ENCODE data around the gene SMAD1. TPM values are rescaled to one million over a fixed set of nuclear protein-coding genes. Genes with fewer than 3 reads are reported as not detected.
"Not testable (repeated sequence)": the region's sequence is repeated elsewhere in the genome, so short reads cannot be mapped to it uniquely, and the experiment has no call there.

SMAD1 gene
- total RNA-seq, 1 experiment from 2014 or later: 19.2 TPM

DNA sequence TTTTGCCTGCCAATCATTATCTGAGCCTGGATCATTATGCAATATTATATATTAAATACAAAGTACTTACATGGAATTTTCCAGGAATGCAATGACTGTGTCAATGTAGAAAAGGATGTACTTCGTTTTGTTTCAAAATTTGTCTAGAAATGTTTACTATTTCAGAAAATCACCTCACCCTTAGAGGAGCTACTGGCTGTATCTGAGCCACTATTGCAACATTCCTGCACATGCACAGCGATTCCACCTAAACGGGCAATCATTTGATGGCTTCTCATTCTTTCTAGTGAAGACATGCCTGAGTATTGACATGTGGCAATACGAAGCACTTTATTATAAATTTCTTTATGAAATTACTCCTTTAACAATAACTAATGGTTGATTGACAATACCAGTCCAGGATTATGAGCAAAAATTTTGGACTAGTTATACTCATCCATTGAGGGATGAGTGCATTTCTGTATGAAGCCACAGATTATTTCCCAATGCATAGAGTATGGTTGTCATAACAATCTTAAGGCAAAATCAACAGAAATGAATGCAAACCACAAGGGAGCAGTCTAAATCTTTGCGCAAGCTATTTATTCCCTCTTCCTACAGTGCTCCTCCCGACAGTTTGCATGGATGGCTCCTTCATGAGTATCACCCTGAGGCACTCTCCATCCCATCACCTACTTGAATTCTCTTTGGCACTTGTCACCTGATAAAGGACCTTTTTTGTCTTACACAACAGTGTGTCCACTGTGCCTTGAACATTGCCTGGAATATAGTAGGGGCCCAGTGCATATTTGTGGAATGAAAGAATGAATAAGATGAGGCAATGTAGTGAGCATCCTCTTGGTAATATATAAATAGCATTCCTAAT lies 101.8 kb downstream of the SMAD1 start:
- in situ Hi-C loops (cut with HindIII; ENCODE audit: low pct_unique_long_range_greater_than_20kb, low sequenced_read_pairs): no loop called here
- DNase-seq (ENCODE audit: low read depth): no peak

DNA sequence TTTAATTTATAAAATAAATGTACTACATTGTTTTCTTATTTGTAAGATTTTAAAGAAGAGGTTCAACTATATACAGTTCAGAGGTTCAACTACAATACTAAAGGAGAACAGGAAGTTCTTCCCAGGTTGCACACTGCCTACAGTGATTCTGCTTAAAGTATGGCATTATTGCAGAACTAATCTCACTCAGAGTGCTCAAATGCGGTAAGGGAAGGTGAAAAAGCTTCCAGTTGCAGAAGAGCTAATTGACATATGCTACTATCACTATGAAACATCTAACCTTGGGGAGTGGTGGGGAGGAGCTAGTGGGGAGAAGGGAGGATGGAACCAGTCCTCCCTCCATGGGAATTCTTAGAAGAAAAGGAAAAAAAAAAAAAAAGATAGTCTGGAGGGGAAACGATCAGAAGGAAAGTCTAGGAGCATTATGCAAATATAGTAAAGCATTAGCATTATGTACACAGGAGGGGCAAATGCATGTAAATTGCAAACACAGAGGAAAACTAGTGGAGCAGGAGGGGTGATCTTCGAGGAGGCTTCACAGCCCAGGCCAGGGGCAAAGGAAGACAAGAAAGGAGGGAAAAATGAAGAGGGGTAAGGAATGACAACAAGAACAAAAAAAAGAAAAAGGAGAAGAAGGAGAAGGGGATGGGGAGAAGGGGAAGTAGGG lies 105.6 kb downstream of the SMAD1 start:
- in situ Hi-C loops (cut with HindIII; ENCODE audit: low pct_unique_long_range_greater_than_20kb, low sequenced_read_pairs): no loop called here
- no peak for DNase-seq (ENCODE audit: low read depth)

DNA sequence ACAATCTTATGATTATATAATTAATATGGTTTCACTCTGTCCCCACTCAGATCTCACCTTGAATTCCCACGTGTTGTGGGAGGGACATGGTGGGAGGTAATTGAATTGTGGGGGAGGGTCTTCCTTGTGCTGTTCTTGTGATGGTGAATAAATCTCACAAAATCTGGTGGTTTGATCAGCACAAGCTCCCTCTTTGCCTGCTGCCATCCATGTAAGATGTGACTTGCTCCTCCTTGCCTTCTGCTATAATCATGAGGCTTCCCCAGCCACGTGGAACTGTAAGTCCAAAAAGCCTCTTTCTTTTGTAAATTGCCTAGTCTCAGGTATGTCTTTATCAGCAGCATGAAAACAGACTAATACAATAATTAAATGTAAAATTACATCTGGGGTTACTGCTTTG lies 107.7 kb downstream of the SMAD1 start:
- DNase-seq (ENCODE audit: low read depth); in situ Hi-C loops (cut with HindIII; ENCODE audit: low pct_unique_long_range_greater_than_20kb, low sequenced_read_pairs): not testable (repeated sequence)

DNA sequence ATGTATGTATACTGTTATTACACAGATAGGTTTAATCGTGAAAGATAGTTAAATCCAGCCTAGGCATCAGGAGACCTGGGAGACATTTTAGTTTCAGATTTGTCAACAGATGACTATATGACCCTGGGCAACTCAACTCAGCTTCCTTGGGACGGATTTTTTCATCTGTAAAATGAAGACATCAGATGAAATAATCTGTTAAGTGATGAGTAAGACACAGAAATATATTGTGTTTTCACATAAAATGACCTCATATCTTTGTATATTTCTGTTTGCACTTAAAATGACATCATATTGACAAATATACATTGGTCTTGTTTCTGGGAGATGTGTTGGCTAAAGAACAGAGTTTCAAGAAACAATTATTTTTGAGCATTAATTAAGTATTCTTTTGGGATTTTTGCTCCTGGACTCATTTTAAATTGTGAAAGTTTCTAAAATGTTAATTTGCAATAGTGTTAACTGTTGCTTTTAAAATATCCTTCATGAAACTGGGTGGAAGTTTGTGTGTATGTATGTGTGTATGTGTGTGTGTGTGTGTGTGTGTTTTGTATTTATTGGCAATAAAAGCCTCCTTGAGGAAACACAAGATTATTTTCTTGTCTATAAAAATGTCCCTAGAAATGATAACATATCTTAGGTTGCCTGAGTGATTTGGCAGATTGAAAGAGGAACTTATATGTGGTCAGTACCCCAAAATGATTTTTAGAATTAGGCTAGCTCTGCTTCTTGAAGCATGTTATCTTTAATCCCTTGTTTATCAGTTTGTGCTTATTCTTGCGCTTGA lies 108.5 kb downstream of the SMAD1 start:
- no peak for DNase-seq (ENCODE audit: low read depth)
- in situ Hi-C loops (cut with HindIII; ENCODE audit: low pct_unique_long_range_greater_than_20kb, low sequenced_read_pairs): no loop called here

DNA sequence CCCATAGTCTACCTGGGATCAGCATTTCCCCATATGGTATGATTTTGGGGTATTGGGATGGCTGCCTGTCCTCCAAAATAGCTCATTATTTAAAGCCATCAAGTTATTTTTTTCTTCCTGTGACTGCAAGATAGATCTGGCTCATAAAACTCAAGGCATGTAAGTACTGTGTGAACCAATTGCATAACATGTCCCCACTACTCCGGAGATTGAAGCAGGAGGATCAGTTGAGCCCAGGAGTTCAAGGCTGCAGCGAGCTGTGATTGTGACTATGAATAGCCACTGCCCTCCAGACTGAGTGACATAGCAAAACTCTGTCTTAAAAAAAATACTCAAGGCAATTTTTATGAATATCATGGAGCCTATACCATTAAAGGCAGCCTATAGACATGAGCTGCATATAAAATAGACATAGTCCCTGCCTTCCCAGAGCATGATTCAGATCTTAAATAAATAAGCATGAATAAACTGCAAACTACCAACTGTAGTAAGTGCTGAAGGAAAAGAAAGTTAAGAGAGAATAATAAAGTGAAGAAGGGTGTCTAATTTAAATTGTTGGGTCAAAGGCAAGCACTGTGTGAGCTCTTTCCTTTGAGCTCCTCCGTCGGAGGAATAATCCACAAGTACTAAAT lies 120.6 kb downstream of the SMAD1 start:
- DNase-seq (ENCODE audit: low read depth): no peak
- in situ Hi-C loops (cut with HindIII; ENCODE audit: low pct_unique_long_range_greater_than_20kb, low sequenced_read_pairs): no loop called here

DNA sequence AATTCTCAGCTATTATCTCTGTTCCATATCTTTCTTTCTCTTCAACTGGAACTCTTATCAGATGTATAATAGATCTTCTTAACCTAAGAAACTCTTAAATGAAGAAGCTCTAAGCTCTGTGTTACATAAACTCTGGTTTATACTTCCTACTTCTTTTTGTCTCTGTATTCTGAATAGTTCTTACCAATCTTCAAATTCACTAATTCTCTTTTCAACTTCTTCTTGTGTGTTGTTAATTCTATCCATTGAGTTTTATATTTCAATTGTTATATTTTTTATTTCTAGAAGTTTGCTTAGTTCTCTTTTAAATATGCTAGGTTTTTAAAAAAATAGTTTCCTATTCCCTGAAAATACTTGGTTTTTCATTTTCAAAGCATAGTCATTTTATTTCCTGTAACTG lies 124.3 kb downstream of the SMAD1 start:
- in situ Hi-C loops (cut with HindIII; ENCODE audit: low pct_unique_long_range_greater_than_20kb, low sequenced_read_pairs): no loop called here
- DNase-seq (ENCODE audit: low read depth): no peak

Other genes starting within 250 kb of the SMAD1 start
- 5.8 and 7.1 TPM in 2 replicates for gene MMAA, start 137.5 kb downstream of the SMAD1 start, total RNA-seq (2014; rRNA removed; shearing (Covaris generic); ENCODE audit: low replicate concordance)
- gene C4orf51, start 198.3 kb downstream of the SMAD1 start, total RNA-seq (2014; rRNA removed; shearing (Covaris generic); ENCODE audit: low replicate concordance): not detected in 2 replicates